H1 (cell line): Measurements from ENCODE around the gene MORN2. TPM values are rescaled to one million over a fixed set of nuclear protein-coding genes. Genes with fewer than 3 reads are reported as not detected.

Source experiments
- CTCF ChIA-PET: fragments of 300-600 bp; sonication (Branson Sonifier 250); formaldehyde crosslinking; loops from one replicate; lab custom pipeline; 2021; ENCODE audit not compliant: partially characterized antibody; lab: Charles Lee
- POLR2A ChIA-PET: fragments of 300-600 bp; sonication (Branson Sonifier 250); formaldehyde crosslinking; loops from one replicate; lab custom pipeline; 2021; ENCODE audit warnings: inconsistent platforms; ENCODE audit not compliant: partially characterized antibody; lab: Charles Lee
- DNase-seq, 2 experiments: peaks; one replicate each; pipeline versions ENCODE4 v3.0.0 to v3.0.0-alpha.2; 2010 to 2022; ENCODE audit warnings: low spot score in 2 of 2, low read depth in 1 of 2, mixed read lengths in 1 of 2
- FAIRE-seq: peaks from 2 replicates; lab custom pipeline; 2011; peaks lifted over from hg19 to GRCh38; lab: Jason Lieb, UNC
- H2AFZ ChIP-seq: 2 replicates; pipeline ENCODE4 v1.8.1; 2012; ENCODE audit warnings: low read length, inconsistent platforms
- H2AK5ac ChIP-seq: 2 replicates; pipeline ENCODE4 v1.6.1; 2013; ENCODE audit warnings: low read depth, low read length
- H2BK120ac ChIP-seq: replicated peaks from 2 replicates; pipeline ENCODE3; 2013; ENCODE audit warnings: low read depth, low read length, inconsistent platforms
- H2BK12ac ChIP-seq: 2 replicates; pipeline ENCODE4 v1.6.1; 2013; ENCODE audit warnings: low read depth, low read length
- H2BK15ac ChIP-seq: 2 replicates; pipeline ENCODE4 v1.6.1; 2013; ENCODE audit warnings: low read length
- H2BK20ac ChIP-seq: 2 replicates; pipeline ENCODE4 v1.6.1; 2013; ENCODE audit warnings: low read length
- H2BK5ac ChIP-seq: 2 replicates; pipeline ENCODE4 v1.6.1; 2013; ENCODE audit warnings: low read depth, low read length
- H3K14ac ChIP-seq: 2 replicates; pipeline ENCODE4 v1.6.1; 2013; ENCODE audit warnings: inconsistent platforms; ENCODE audit not compliant: insufficient read length
- H3K18ac ChIP-seq: 2 replicates; pipeline ENCODE4 v1.6.1; 2013; ENCODE audit warnings: low read length; ENCODE audit errors: extremely low read depth
- H3K23ac ChIP-seq: 2 replicates; pipeline ENCODE4 v1.6.1; 2013; ENCODE audit warnings: inconsistent platforms; ENCODE audit not compliant: insufficient read length
- H3K23me2 ChIP-seq: 2 replicates; pipeline ENCODE4 v1.6.1; 2013; ENCODE audit warnings: low read depth, low read length
- H3K27ac ChIP-seq: 2 replicates; pipeline ENCODE4 v1.6.1; 2011; ENCODE audit warnings: low read depth, low read length, inconsistent platforms
- H3K27me3 ChIP-seq, 4 experiments: replicated peaks in 1 of 4; 1 replicate in 1 of 4; 2 replicates in 3 of 4; pipeline versions ENCODE4 v1.6.1 to v1.8.1; 2011 to 2013; ENCODE audit warnings: low read length in 3 of 4, mild to moderate bottlenecking in 3 of 4, inconsistent platforms in 2 of 4, mixed read lengths in 2 of 4, moderate library complexity in 1 of 4; ENCODE audit not compliant: control insufficient read depth in 3 of 4, insufficient read depth in 3 of 4; ENCODE audit errors: extremely low read depth in 1 of 4
- H3K36me3 ChIP-seq, 4 experiments: 2 replicates each; pipeline versions ENCODE4 v1.6.1 to v1.8.1; 2011 to 2013; ENCODE audit warnings: mild to moderate bottlenecking in 4 of 4, low read length in 3 of 4, moderate library complexity in 2 of 4, control low read depth in 1 of 4, inconsistent platforms in 1 of 4; ENCODE audit not compliant: insufficient read depth in 4 of 4, control insufficient read depth in 2 of 4
- H3K4ac ChIP-seq: replicated peaks from 2 replicates; pipeline ENCODE3; 2013; ENCODE audit warnings: low read length, low read depth, mixed read lengths, inconsistent platforms; ENCODE audit not compliant: insufficient read length
- H3K4me1 ChIP-seq, 4 experiments: replicated peaks in 1 of 4; 1 replicate in 1 of 4; 2 replicates in 3 of 4; pipeline versions ENCODE4 v1.6.1 to v1.8.1; 2011 to 2013; ENCODE audit warnings: low read length in 3 of 4, inconsistent platforms in 2 of 4, mixed read lengths in 1 of 4; ENCODE audit not compliant: insufficient read depth in 4 of 4, control insufficient read depth in 3 of 4
- H3K4me2 ChIP-seq, 2 experiments: 2 replicates each; pipeline versions ENCODE4 v1.6.1 to v1.8.1; 2011 to 2013; ENCODE audit warnings: low read depth in 2 of 2, low read length in 2 of 2, control low read depth in 1 of 2, inconsistent platforms in 1 of 2, mild to moderate bottlenecking in 1 of 2; ENCODE audit not compliant: insufficient read depth in 1 of 2
- H3K4me3 ChIP-seq, 4 experiments: fragments of 200-600, 300-600 bp in 1 of 4; sonication (generic), shearing (Covaris generic), sonication (Bioruptor Twin) in 1 of 4; 2 replicates each; pipeline versions ENCODE4 v1.5.1 to v1.8.1; 2011 to 2016; ENCODE audit warnings: low read length in 4 of 4, low read depth in 3 of 4, control low read depth in 2 of 4, inconsistent platforms in 2 of 4, mild to moderate bottlenecking in 2 of 4, mixed read lengths in 1 of 4, moderate library complexity in 1 of 4; ENCODE audit not compliant: insufficient read depth in 2 of 4; ENCODE audit errors: extremely low read depth in 1 of 4
- H3K56ac ChIP-seq: replicated peaks from 2 replicates; pipeline ENCODE3; 2013; ENCODE audit warnings: low read depth, mild to moderate bottlenecking, mixed read lengths, low read length, inconsistent platforms; ENCODE audit not compliant: insufficient read length
- H3K79me1 ChIP-seq: 2 replicates; pipeline ENCODE4 v1.6.1; 2013; ENCODE audit warnings: low read depth, low read length, control low read depth
- H3K79me2 ChIP-seq, 2 experiments: 2 replicates each; pipeline versions ENCODE4 v1.6.1 to v1.8.1; 2012 to 2013; ENCODE audit warnings: low read length in 2 of 2, mild to moderate bottlenecking in 2 of 2, inconsistent platforms in 1 of 2; ENCODE audit not compliant: insufficient read depth in 2 of 2, control insufficient read depth in 1 of 2
- H3K9ac ChIP-seq, 4 experiments: replicated peaks in 1 of 4; 1 replicate in 1 of 4; 2 replicates in 3 of 4; pipeline versions ENCODE4 v1.6.1 to v1.8.1; 2011 to 2013; ENCODE audit warnings: low read depth in 3 of 4, low read length in 3 of 4, control low read depth in 2 of 4, mild to moderate bottlenecking in 2 of 4, moderate library complexity in 2 of 4, inconsistent platforms in 1 of 4; ENCODE audit errors: extremely low read depth in 1 of 4
- H3K9me3 ChIP-seq, 2 experiments: 2 replicates each; pipeline versions ENCODE4 v1.6.1 to v1.8.1; 2012 to 2013; ENCODE audit warnings: mild to moderate bottlenecking in 2 of 2, moderate library complexity in 2 of 2, control low read depth in 1 of 2, inconsistent platforms in 1 of 2, low read depth in 1 of 2, low read length in 1 of 2, mixed read lengths in 1 of 2; ENCODE audit not compliant: insufficient read depth in 2 of 2
- H4K20me1 ChIP-seq, 2 experiments: replicated peaks in 1 of 2; 2 replicates each; pipeline versions ENCODE3 to v1.8.1; 2011 to 2013; ENCODE audit warnings: inconsistent platforms in 2 of 2, low read length in 2 of 2, mild to moderate bottlenecking in 1 of 2; ENCODE audit not compliant: insufficient read depth in 2 of 2, control insufficient read depth in 1 of 2
- H4K5ac ChIP-seq: 2 replicates; pipeline ENCODE4 v1.6.1; 2013; ENCODE audit warnings: low read length, low read depth, mixed read lengths, inconsistent platforms; ENCODE audit not compliant: insufficient read length
- H4K8ac ChIP-seq: 2 replicates; pipeline ENCODE4 v1.8.0; 2013; ENCODE audit warnings: mild to moderate bottlenecking, moderate library complexity, low read length, inconsistent platforms; ENCODE audit not compliant: insufficient read depth; ENCODE audit errors: extremely low read depth
- H4K91ac ChIP-seq: replicated peaks from 2 replicates; pipeline ENCODE3; 2013; ENCODE audit warnings: low read length, mixed read lengths, inconsistent platforms; ENCODE audit not compliant: insufficient read length
- CBX8 ChIP-seq: fragments of 300-800, 300-1000 bp; sonication (generic); IDR thresholded peaks from 2 replicates; pipeline ENCODE4 v1.7.1; 2016; ENCODE audit warnings: low read depth, low read length, borderline replicate concordance
- EZH2 ChIP-seq: fragments of 200-600 bp; sonication (generic); IDR thresholded peaks from 2 replicates; pipeline ENCODE4 v1.7.1; 2012; ENCODE audit warnings: low read depth, mild to moderate bottlenecking, moderate library complexity, low read length, inconsistent platforms; ENCODE audit not compliant: severe bottlenecking
- MAX ChIP-seq: IDR thresholded peaks from 2 replicates; pipeline ENCODE4 v1.6.1; 2012; ENCODE audit warnings: inconsistent platforms
- RXRA ChIP-seq: IDR thresholded peaks from 2 replicates; pipeline ENCODE4 v1.6.1; 2011; ENCODE audit warnings: low read depth, mild to moderate bottlenecking, low read length, moderate library complexity; ENCODE audit not compliant: insufficient read depth
- SUZ12 ChIP-seq: fragments of 200-600 bp; sonication (generic); IDR thresholded peaks from 2 replicates; pipeline ENCODE4 v1.6.1; 2012; ENCODE audit warnings: mild to moderate bottlenecking, inconsistent platforms, low read length, moderate library complexity, mixed read lengths
- WGBS, 2 experiments: shearing (Covaris generic) in 1 of 2; methylation state at CpG; one replicate each; pipeline versions ENCODE4 v1.1.6 to v1.1.7; 2013 to 2015; ENCODE audit warnings: low lambda C conversion rate in 2 of 2, mixed read lengths in 2 of 2, inconsistent platforms in 1 of 2, low coverage in 1 of 2, missing lambda C conversion rate in 1 of 2; ENCODE audit not compliant: insufficient replicate concordance in 2 of 2, insufficient coverage in 1 of 2, insufficient read length in 1 of 2; ENCODE audit errors: extremely low coverage in 1 of 2, missing lambda C conversion rate in 1 of 2; 5-methylcytosine and 5-hydroxymethylcytosine counted together
- polyA plus RNA-seq, 7 experiments: library from polyadenylated mRNA; depleted of rRNA in 3 of 7; stranded (reverse) in 5 of 7; unstranded in 2 of 7; fragments of >200 nt in 5 of 7; fragments of 200-250 nt in 2 of 7; gene quantifications; 1 replicate in 5 of 7; 2 replicates in 1 of 7; 4 replicates in 1 of 7; pipeline versions ENCODE4 v1.2.1 to v1.2.3, GENCODE V29; 2011 to 2013; ENCODE audit warnings: missing spikeins in 2 of 7, mixed read lengths in 2 of 7
- total RNA-seq: library from RNA; stranded (reverse); fragmentation: NEBNext Ultra II Directional; extraction: Animal tissue kit (Norgen Biotek cat#: 25700); gene quantifications from 2 replicates; pipeline ENCODE4 v1.2.1, GENCODE V29; 2021
- TF ChIP-seq, protein P1 (sequence below): IDR thresholded peaks from 2 replicates; pipeline ENCODE4 v1.6.1; 2011; ENCODE audit warnings: low read length, improper control_type of control experiment

The MORN2 gene
- total and polyA plus RNA-seq, 2 of the 8 experiments (the other 6 are each of a cell fraction or from before 2014, with no cell fraction given), result 7.2 to 11.3 TPM

GRCh38 chr2:38898256-38898655 lies 22.5 kb downstream of the MORN2 start:
- no peak overlapping the region for H4K91ac ChIP-seq
- FAIRE-seq (no peak), DNase-seq (no peak)
- H4K8ac ChIP-seq, result no peak overlapping the region
- no peak overlapping the region for H2BK12ac ChIP-seq
- no peak overlapping the region for H3K4me3 ChIP-seq
- 78% methylated on average over 5 of the region's 5 CpGs; no CpG with 5 or more reads in 1 of the 2 experiments for WGBS, 2 experiments
- no peak overlapping the region for H3K9ac ChIP-seq
- TF ChIP-seq MAX (0 out of 2 replicates have a peak, but pooled peaks have one; percentile 7), EZH2 (no peak), RXRA (no peak), CBX8 (no peak), SUZ12 (no peak)
- TF ChIP-seq, protein P1, sequence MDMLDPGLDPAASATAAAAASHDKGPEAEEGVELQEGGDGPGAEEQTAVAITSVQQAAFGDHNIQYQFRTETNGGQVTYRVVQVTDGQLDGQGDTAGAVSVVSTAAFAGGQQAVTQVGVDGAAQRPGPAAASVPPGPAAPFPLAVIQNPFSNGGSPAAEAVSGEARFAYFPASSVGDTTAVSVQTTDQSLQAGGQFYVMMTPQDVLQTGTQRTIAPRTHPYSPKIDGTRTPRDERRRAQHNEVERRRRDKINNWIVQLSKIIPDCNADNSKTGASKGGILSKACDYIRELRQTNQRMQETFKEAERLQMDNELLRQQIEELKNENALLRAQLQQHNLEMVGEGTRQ, result peak; percentile 35; the same call in 1 of the 2 replicates
- no peak overlapping the region for H2BK120ac ChIP-seq
- H3K4me1 ChIP-seq, result no peaks in the 10 kb centered on the region
- H2AFZ ChIP-seq, result 0 out of 2 replicates have a peak overlapping the region, but pooled peaks have one; percentile 49
- no peak overlapping the region for H3K18ac ChIP-seq
- H3K4ac ChIP-seq, result no peak overlapping the region
- no peak overlapping the region for H3K4me2 ChIP-seq
- no peak overlapping the region for H4K5ac ChIP-seq
- no peak overlapping the region for H2BK15ac ChIP-seq
- H3K23ac ChIP-seq, result no peak overlapping the region
- H2BK5ac ChIP-seq, result no peak overlapping the region
- H3K56ac ChIP-seq, result no peak overlapping the region
- no peak overlapping the region for H3K14ac ChIP-seq
- POLR2A ChIA-PET, result no interaction called here
- H2BK20ac ChIP-seq, result no peak overlapping the region
- H3K79me2 ChIP-seq, result no peaks in the 10 kb centered on the region
- no peaks in the 10 kb centered on the region for H3K79me1 ChIP-seq
- H2AK5ac ChIP-seq, result no peak overlapping the region
- no peaks in the 10 kb centered on the region for H3K36me3 ChIP-seq
- no peaks in the 10 kb centered on the region for H3K23me2 ChIP-seq
- H4K20me1 ChIP-seq, result no peaks in the 10 kb centered on the region
- CTCF ChIA-PET, result interaction anchor here (2.8 kb wide), 1 partner anchor 22 kb away, joined by 7 read pairs; the partner anchor contains the start of genes DHX57 and MORN2
- H3K27ac ChIP-seq, result no peak overlapping the region
- H3K27me3 ChIP-seq, result no peaks in the 10 kb centered on the region
- H3K9me3 ChIP-seq, result no peaks in the 10 kb centered on the region
